ENCODE measurements around the gene EVC2.

Gene EVC2

DNA sequence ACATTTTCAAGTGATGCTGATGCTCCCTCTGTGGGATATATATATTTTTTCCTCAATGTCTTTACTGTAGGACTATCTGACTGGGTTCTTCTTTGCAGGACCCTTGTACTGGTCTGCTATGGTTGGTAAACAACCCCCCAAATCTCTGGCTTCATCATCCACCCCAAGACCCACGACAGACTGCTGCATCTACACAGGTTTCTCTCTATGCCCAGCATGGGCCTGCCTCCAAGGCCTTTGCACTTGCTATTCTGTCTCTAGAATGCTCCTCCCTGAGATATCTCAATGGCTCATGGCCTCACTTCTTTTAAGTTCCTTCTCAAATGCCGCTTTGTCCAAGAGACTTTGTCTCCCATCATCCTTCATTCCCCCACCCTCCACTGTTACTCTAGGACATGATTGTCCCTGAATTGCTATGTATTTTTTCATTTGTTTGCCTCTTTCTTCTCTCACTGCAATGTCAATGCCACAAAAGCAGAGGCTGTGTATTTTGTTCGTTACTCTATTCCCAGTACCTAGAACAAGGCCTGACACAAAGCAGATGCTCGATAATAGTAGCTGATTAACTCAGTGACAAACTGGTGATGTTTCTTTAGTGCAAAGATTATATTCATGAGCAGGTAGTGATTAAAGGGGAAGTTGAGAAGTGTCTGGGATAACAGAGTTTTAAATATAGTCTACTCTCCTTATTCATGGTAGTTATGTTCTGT is 9.2 kb upstream of the EVC2 start:
- TF ChIP-seq, protein P1, sequence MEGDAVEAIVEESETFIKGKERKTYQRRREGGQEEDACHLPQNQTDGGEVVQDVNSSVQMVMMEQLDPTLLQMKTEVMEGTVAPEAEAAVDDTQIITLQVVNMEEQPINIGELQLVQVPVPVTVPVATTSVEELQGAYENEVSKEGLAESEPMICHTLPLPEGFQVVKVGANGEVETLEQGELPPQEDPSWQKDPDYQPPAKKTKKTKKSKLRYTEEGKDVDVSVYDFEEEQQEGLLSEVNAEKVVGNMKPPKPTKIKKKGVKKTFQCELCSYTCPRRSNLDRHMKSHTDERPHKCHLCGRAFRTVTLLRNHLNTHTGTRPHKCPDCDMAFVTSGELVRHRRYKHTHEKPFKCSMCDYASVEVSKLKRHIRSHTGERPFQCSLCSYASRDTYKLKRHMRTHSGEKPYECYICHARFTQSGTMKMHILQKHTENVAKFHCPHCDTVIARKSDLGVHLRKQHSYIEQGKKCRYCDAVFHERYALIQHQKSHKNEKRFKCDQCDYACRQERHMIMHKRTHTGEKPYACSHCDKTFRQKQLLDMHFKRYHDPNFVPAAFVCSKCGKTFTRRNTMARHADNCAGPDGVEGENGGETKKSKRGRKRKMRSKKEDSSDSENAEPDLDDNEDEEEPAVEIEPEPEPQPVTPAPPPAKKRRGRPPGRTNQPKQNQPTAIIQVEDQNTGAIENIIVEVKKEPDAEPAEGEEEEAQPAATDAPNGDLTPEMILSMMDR (IDR thresholded peaks at IDR 0.05; ENCODE audit: extremely low read depth, insufficient read depth, missing control alignments) = no peak
- no peak for DNase-seq (ENCODE audit: low spot score)
- in situ Hi-C loops (cut with MboI; ENCODE audit: low pct_unique_long_range_greater_than_20kb, low sequenced_read_pairs, unreplicated experiment) = no loop called here

DNA sequence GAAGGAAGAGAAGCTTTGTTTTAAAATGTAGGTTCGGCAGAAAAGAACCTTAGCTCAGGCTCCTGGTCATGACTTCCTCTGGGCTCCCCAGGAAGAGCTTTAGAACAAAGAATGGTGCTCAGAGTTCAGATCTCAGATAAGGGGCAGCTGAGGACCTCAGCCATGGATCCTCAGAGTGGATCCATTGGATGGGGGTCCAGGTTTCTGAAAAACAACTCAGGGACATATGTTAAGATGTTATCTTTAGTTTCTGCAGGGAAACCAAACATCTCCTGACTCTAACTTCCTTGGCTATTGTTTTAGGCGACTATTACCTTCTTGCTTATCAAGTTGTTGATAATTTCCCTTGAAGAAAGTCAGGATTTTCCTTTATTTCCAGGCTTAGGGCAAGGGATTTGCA is 8.0 kb upstream of the EVC2 start:
- DNase-seq (ENCODE audit: low spot score) = no peak
- in situ Hi-C loops (cut with MboI; ENCODE audit: low pct_unique_long_range_greater_than_20kb, low sequenced_read_pairs, unreplicated experiment) = no loop called here
- TF ChIP-seq, protein P1 (IDR thresholded peaks at IDR 0.05; ENCODE audit: extremely low read depth, insufficient read depth, missing control alignments) = no peak

DNA sequence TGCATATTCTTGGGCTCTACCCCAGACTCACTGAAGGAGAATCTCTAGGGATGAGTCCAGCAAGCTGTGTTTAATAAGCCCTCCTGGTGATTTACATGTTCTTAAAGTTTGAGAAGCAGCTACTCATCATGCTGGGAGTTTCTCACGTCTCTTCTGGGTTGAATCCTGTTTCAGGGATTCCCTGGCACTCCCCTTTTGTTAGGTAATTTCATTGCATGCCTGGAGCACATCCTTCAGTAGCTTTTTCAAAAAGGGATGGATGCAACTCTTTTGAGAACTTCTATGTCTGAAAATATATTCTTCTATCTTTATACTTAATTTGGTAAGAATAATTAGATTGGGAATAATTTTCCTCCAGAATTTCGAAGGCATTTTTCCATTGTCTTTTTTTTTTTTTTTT is 7.0 kb upstream of the EVC2 start:
- TF ChIP-seq, protein P1 (IDR thresholded peaks at IDR 0.05; ENCODE audit: extremely low read depth, insufficient read depth, missing control alignments) = no peak
- in situ Hi-C loops (cut with MboI; ENCODE audit: low pct_unique_long_range_greater_than_20kb, low sequenced_read_pairs, unreplicated experiment) = no loop called here
- no peak for DNase-seq (ENCODE audit: low spot score)

DNA sequence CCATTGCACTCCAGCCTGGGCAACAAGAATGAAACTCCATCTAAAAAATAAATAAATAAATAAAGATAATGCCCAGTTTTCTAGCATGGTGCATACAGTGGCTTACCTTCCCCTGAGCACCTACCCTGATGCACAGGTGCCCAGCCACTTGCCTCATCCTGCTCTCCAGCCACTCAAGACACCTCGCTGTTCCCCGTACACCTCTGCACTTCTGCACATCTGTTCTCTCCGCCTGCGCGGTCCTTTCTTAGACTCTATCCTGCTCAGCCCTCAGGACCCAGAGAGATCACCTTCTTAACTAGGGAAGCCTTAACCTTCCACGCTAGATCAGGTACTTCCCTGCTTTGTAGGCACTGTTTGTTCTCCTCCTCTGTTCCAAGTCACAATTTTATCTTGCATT is 5.5 kb upstream of the EVC2 start:
- in situ Hi-C loops (cut with MboI; ENCODE audit: low pct_unique_long_range_greater_than_20kb, low sequenced_read_pairs, unreplicated experiment) = no loop called here
- TF ChIP-seq, protein P1 (IDR thresholded peaks at IDR 0.05; ENCODE audit: extremely low read depth, insufficient read depth, missing control alignments) = no peak
- no peak for DNase-seq (ENCODE audit: low spot score)

DNA sequence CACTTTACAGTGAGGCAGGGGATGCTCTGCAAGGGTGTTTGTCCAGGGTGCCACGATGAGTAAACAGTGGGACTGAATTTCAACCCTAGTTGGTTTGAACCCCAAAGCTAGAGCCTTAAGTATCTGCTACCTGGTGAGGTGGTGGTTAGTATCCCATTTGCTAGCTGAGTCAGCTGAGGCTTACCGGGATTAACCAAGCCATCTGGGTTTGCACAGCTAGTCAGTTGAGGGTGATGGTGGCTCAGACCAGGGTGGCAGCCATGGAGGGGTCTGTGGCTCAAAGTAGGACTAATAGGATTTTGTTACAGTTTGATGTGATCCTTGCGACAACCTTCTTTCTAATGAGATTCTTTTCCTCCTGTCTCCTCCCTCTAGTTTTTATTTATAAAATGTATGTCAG is 4.6 kb upstream of the EVC2 start:
- DNase-seq (ENCODE audit: low spot score) = no peak
- TF ChIP-seq, protein P1 (IDR thresholded peaks at IDR 0.05; ENCODE audit: extremely low read depth, insufficient read depth, missing control alignments) = no peak
- in situ Hi-C loops (cut with MboI; ENCODE audit: low pct_unique_long_range_greater_than_20kb, low sequenced_read_pairs, unreplicated experiment) = no loop called here

DNA sequence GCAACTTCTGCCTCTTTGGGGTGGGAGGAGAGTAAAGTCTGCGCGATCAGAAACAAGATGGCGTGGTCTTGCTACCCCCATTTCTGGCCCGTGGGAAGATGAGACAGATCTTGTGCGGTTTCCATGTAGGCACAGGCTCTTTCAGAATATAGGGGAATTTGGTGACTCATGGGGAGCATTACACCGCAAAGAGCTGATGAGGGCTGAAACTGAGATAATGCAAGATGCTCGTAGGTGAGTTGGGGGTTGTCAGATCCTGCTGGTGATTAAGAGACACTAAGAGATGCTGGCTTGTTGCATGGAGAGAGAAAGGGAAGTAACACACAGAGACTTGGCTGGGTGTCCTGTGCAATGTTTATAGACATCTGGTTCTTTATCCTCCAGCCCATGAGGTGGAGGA is 4.2 kb upstream of the EVC2 start:
- in situ Hi-C loops (cut with MboI; ENCODE audit: low pct_unique_long_range_greater_than_20kb, low sequenced_read_pairs, unreplicated experiment) = no loop called here
- DNase-seq (ENCODE audit: low spot score) = peak; percentile 36
- TF ChIP-seq, protein P1 (IDR thresholded peaks at IDR 0.05; ENCODE audit: extremely low read depth, insufficient read depth, missing control alignments) = no peak
